WERI-Rb-1 (cell line): ENCODE results near the gene SAGE1.
A peak's percentile ranks its signal among the peaks of the same experiment; 100 is the strongest.
"Not testable (repeated sequence)": the region's sequence is repeated elsewhere in the genome, so short reads cannot be mapped to it uniquely, and the experiment has no call there.

ENCODE experiments used
- DNase-seq: peaks from one replicate; pipeline ENCODE4 v3.0.0-alpha.2; 2020
- H3K27ac ChIP-seq: fragments of 250-450 bp; sonication (Bioruptor Pico); 2 replicates; pipeline ENCODE4 v1.5.1; 2020; ENCODE audit warnings: mild to moderate bottlenecking, moderate library complexity
- H3K27me3 ChIP-seq: fragments of 250-450 bp; sonication (Bioruptor Pico); 2 replicates; pipeline ENCODE4 v1.5.1; 2021; ENCODE audit warnings: mild to moderate bottlenecking, low read depth, moderate library complexity; ENCODE audit not compliant: insufficient read depth, severe bottlenecking
- H3K36me3 ChIP-seq: fragments of 250-450 bp; sonication (Bioruptor Pico); 2 replicates; pipeline ENCODE4 v1.5.1; 2020; ENCODE audit warnings: mild to moderate bottlenecking, moderate library complexity
- H3K4me3 ChIP-seq: 2 replicates; pipeline ENCODE4 v1.5.1; 2011; ENCODE audit warnings: low read depth, mild to moderate bottlenecking, control low read depth, low read length
- H3K9me3 ChIP-seq: fragments of 250-450 bp; sonication (Bioruptor Pico); 2 replicates; pipeline ENCODE4 v1.5.1; 2021; ENCODE audit warnings: mild to moderate bottlenecking, moderate library complexity; ENCODE audit not compliant: severe bottlenecking
- TF ChIP-seq, protein P1 (sequence below): IDR thresholded peaks from 2 replicates; pipeline ENCODE4 v1.5.1; 2011; ENCODE audit warnings: low read depth, mild to moderate bottlenecking, control low read depth, inconsistent platforms, low read length

Gene SAGE1, protein sequence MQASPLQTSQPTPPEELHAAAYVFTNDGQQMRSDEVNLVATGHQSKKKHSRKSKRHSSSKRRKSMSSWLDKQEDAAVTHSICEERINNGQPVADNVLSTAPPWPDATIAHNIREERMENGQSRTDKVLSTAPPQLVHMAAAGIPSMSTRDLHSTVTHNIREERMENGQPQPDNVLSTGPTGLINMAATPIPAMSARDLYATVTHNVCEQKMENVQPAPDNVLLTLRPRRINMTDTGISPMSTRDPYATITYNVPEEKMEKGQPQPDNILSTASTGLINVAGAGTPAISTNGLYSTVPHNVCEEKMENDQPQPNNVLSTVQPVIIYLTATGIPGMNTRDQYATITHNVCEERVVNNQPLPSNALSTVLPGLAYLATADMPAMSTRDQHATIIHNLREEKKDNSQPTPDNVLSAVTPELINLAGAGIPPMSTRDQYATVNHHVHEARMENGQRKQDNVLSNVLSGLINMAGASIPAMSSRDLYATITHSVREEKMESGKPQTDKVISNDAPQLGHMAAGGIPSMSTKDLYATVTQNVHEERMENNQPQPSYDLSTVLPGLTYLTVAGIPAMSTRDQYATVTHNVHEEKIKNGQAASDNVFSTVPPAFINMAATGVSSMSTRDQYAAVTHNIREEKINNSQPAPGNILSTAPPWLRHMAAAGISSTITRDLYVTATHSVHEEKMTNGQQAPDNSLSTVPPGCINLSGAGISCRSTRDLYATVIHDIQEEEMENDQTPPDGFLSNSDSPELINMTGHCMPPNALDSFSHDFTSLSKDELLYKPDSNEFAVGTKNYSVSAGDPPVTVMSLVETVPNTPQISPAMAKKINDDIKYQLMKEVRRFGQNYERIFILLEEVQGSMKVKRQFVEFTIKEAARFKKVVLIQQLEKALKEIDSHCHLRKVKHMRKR

DNA sequence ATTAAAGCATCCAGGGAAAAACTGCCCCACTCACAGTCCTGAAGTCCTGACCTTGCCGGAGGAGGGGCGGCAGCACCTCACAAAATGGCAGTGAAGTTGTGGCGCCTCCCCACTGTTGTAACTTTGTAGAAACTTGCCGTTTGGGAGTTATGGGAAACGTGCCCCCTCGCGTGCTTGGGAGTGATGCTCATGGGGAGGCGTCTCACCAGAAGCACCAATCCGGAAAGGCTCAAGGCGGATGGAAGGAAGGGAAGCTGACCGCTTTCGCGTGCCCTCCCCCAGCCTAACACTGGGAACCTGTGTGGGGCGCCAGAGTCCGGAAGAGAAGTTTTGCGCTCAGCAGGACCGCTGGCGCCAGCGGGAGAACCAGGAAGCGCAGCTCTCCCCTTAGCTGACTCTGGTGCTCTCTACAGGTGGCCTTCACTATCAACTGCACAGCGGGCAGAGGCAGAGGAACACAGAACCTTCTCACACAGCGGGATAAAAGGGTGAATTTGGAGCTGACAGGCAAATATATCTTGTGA, at the start of gene SAGE1, which contains the start of gene CT45A10:
Gene SAGE1, plus strand, starts transcription at position 423 of the 524 bp plus-strand sequence. CDS start 2,527 bp downstream, outside the sequence.
Gene CT45A10, minus strand, starts transcription at position 151 of the 524 bp plus-strand sequence. CDS start 8,100 bp downstream, outside the sequence.
- TF ChIP-seq, protein P1, sequence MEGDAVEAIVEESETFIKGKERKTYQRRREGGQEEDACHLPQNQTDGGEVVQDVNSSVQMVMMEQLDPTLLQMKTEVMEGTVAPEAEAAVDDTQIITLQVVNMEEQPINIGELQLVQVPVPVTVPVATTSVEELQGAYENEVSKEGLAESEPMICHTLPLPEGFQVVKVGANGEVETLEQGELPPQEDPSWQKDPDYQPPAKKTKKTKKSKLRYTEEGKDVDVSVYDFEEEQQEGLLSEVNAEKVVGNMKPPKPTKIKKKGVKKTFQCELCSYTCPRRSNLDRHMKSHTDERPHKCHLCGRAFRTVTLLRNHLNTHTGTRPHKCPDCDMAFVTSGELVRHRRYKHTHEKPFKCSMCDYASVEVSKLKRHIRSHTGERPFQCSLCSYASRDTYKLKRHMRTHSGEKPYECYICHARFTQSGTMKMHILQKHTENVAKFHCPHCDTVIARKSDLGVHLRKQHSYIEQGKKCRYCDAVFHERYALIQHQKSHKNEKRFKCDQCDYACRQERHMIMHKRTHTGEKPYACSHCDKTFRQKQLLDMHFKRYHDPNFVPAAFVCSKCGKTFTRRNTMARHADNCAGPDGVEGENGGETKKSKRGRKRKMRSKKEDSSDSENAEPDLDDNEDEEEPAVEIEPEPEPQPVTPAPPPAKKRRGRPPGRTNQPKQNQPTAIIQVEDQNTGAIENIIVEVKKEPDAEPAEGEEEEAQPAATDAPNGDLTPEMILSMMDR = no peak
- DNase-seq = no peak
- H3K27ac ChIP-seq = no peak within 1 kb of the TSS
- H3K27me3 ChIP-seq = peaks cover 47% of the 10 kb centered on the region
- no peaks in the 10 kb centered on the region for H3K9me3 ChIP-seq
- H3K4me3 ChIP-seq = no peak within 1 kb of the TSS
- H3K36me3 ChIP-seq = no peaks in the 10 kb centered on the region

DNA sequence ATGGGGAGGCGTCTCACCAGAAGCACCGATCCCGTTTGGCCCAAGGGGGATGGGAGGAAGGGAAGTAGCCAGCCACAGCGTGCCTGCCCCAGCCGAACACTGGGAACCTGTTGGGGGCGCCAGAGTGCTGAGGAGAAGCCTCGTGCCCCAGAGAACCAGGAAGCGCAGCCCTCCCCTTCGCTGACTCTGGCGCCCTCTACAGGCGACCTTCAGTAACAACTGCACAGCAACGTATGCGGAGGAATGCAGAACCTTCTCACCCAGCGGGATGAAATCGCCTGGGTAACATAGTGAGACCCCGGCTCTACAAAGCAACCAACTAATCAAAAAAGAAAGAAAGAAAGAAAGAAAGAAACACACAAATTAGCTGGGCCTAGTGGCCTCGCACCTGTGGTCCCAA, 39.1 kb upstream of the SAGE1 start, which contains the start of gene CT45A8:
Gene CT45A8, minus strand, starts transcription at position 101 of the 400 bp plus-strand sequence. CDS start 3,755 bp downstream, outside the sequence.
- not testable (repeated sequence) for H3K27ac ChIP-seq, H3K9me3 ChIP-seq, H3K27me3 ChIP-seq, H3K36me3 ChIP-seq, DNase-seq, H3K4me3 ChIP-seq

DNA sequence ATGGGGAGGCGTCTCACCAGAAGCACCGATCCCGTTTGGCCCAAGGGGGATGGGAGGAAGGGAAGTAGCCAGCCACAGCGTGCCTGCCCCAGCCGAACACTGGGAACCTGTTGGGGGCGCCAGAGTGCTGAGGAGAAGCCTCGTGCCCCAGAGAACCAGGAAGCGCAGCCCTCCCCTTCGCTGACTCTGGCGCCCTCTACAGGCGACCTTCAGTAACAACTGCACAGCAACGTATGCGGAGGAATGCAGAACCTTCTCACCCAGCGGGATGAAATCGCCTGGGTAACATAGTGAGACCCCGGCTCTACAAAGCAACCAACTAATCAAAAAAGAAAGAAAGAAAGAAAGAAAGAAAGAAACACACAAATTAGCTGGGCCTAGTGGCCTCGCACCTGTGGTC, 21.8 kb upstream of the SAGE1 start, which contains the start of gene CT45A9:
Gene CT45A9, minus strand, starts transcription at position 101 of the 400 bp plus-strand sequence. CDS start 3,751 bp downstream, outside the sequence.
- DNase-seq, H3K9me3 ChIP-seq, H3K27me3 ChIP-seq, H3K27ac ChIP-seq, H3K36me3 ChIP-seq, H3K4me3 ChIP-seq: not testable (repeated sequence)

DNA sequence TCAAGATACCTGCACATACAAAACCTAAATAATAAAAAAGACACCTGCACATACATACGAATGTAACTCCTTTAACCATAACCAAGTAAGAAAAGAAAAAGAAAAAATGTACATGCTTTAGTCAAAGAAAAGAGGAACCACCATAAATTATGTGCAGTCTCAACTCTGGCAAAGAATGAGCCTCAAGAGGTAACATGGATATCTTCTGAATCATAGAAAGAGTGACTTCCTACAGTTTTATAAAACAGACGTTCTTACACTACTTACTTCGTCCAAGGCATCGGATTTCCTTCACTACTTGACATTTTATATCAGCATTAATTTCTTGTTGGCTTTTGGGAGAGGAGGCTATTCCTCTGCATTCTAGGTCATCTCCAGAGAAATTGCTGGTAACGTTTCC, 10.8 kb upstream of the SAGE1 start:
- not testable (repeated sequence) for H3K27me3 ChIP-seq, DNase-seq, H3K27ac ChIP-seq, H3K36me3 ChIP-seq, H3K9me3 ChIP-seq, H3K4me3 ChIP-seq

DNA sequence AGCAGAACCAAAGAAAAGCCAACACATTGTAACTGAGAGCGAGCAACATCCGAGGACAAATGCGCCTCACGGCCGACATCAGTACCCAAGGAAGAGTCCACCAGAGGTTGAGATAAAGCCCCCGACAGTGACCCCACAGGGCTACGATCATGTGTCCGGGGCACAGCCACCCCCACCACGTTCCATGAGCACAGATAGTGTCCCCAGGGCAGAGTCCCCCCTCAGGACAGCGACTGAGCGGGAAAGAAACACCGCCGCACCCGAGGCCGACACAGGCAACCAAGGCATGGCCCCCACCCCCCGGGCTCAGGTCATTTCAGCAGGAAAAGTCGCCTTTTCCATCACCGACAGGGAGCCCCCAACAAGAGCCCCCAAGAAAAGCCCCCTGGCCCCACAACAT, 5.3 kb upstream of the SAGE1 start:
- H3K36me3 ChIP-seq, H3K27ac ChIP-seq, H3K4me3 ChIP-seq, H3K9me3 ChIP-seq, DNase-seq: not testable (repeated sequence)
- H3K27me3 ChIP-seq = peaks cover 19% of the 10 kb centered on the region

DNA sequence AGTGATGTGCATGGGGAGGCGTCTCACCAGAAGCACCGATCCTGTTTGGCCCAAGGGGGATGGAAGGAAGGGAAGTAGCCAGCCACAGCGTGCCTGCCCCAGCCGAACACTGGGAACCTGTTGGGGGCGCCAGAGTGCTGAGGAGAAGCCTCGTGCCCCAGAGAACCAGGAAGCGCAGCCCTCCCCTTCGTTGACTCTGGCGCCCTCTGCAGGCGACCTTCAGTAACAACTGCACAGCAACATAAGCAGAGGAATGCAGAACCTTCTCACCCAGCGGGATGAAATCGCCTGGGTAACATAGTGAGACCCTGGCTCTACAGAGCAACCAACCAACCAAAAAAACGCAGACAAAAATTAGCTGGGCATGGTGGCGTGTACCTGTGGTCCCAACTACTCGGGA, 4.5 kb upstream of the SAGE1 start:
- not testable (repeated sequence) for H3K36me3 ChIP-seq, H3K27ac ChIP-seq, H3K9me3 ChIP-seq, H3K4me3 ChIP-seq
- peak; percentile 40 for DNase-seq
- TF ChIP-seq, protein P1 = peak; percentile 53
- peaks cover 25% of the 10 kb centered on the region for H3K27me3 ChIP-seq

DNA sequence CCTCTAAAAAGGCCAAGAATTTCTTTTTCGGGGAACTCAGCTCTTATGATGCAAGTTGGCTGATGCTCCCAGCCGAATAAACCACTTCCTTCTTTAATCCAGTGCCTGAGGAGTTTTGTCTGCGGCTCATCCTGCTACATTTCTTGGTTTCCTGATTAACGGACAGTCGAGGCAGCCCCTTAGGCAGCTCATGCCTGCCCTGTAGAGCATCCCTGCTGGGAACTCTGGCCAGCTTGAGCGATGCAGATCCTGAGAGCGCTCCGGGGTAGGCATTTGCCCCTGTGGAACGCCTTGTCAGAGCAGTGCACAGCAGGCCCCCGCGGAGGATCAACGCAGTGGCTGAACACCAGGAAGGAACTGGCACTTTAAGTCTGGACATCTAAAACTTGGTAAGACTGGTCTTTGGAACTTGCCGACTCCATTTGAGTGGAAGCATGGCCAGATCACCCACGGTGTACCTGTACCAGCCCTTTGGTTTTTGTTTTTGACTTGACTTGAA, 3.4 kb upstream of the SAGE1 start:
- Histone ChIP-seq H3K9me3 (no peaks in the 10 kb centered on the region), H3K27ac (no peak overlapping the region), H3K4me3 (no peak overlapping the region), H3K36me3 (no peaks in the 10 kb centered on the region), H3K27me3 (peaks cover 36% of the 10 kb centered on the region)
- TF ChIP-seq, protein P1 = no peak
- no peak for DNase-seq
